Measurements from ENCODE around the gene ETS2. TPM values are rescaled to one million over a fixed set of nuclear protein-coding genes. Genes with fewer than 3 reads are reported as not detected.
"Not testable (repeated sequence)": the region's sequence is repeated elsewhere in the genome, so short reads cannot be mapped to it uniquely, and the experiment has no call there.

ETS2 gene
- total and polyA plus RNA-seq, 2 donors (not counting 1 experiment from before 2014, with no cell fraction given): 1.9 to 5.6 TPM

DNA sequence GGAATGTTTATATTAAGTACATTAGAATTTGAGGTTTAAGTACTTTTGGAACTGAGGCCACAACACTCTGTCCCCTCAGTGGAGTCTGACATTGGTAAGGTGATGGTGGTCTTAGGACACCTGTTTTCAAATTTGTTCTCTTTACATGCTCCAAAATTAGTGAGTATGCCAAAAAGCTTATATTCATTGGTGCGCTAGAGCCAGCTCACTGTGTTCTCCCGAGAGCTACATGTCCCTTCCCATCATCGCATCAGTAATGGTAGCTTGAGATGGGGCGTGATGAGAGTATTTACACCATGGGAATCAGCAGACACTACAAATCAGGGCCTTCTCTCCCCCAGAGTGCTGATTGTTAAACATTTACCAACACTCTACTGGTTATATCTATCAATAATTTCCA is 19.5 kb downstream of the ETS2 start:
- Histone ChIP-seq H3K79me2 (ENCODE audit: control insufficient read depth, insufficient read depth, low read length) (no peaks in the 10 kb centered on the region), H3K27me3 (replicated peaks in 1 of 4; ENCODE audit: control extremely low read depth in 1 of 4, control insufficient read depth in 3 of 4, insufficient read depth in 4 of 4, low read length in 3 of 4) (peaks cover 0 to 3% (median 0%) of the 10 kb centered on the region in 4 experiments), H3K9ac (ENCODE audit: low read length) (no peak overlapping the region), H3K4me3 (ENCODE audit: control extremely low read depth in 1 of 5, extremely low read depth in 1 of 5, insufficient read depth in 1 of 5, low read depth in 2 of 5, low read length in 4 of 5) (no peak overlapping the region), H3K36me3 (replicated peaks in 1 of 2; ENCODE audit: control extremely low read depth in 1 of 2, control insufficient read depth in 1 of 2, extremely low read depth in 1 of 2, insufficient read depth in 2 of 2, low read length in 1 of 2) (no peaks in the 10 kb centered on the region), H2AFZ (ENCODE audit: insufficient read depth, low read depth, low read length, poor library complexity, severe bottlenecking) (no peak overlapping the region), H3K9me3 (ENCODE audit: control extremely low read depth in 1 of 3, control insufficient read depth in 2 of 3, insufficient read depth in 1 of 3, low read length in 2 of 3) (peaks cover 0 to 9% (median 0%) of the 10 kb centered on the region in 3 donors), H3K4me1 (ENCODE audit: control insufficient read depth in 2 of 2, insufficient read depth in 2 of 2, low read length in 2 of 2) (no peaks in the 10 kb centered on the region), H3K4me2 (replicated peaks; ENCODE audit: low read depth, low read length, poor library complexity, severe bottlenecking) (no peak overlapping the region), H3K27ac (ENCODE audit: low read length in 2 of 2) (no peak overlapping the region), H4K20me1 (ENCODE audit: control insufficient read depth, insufficient read depth, low read length, poor library complexity, severe bottlenecking) (no peaks in the 10 kb centered on the region)
- H3K27ac Mint-ChIP-seq: no peak overlapping the region
- intact Hi-C loops (cut with micrococcal nuclease): no loop called here
- no peak overlapping the region for H3K4me3 Mint-ChIP-seq
- no peaks in the 10 kb centered on the region for H3K9me3 Mint-ChIP-seq (ENCODE audit: insufficient read depth)
- TF ChIP-seq, protein P1, sequence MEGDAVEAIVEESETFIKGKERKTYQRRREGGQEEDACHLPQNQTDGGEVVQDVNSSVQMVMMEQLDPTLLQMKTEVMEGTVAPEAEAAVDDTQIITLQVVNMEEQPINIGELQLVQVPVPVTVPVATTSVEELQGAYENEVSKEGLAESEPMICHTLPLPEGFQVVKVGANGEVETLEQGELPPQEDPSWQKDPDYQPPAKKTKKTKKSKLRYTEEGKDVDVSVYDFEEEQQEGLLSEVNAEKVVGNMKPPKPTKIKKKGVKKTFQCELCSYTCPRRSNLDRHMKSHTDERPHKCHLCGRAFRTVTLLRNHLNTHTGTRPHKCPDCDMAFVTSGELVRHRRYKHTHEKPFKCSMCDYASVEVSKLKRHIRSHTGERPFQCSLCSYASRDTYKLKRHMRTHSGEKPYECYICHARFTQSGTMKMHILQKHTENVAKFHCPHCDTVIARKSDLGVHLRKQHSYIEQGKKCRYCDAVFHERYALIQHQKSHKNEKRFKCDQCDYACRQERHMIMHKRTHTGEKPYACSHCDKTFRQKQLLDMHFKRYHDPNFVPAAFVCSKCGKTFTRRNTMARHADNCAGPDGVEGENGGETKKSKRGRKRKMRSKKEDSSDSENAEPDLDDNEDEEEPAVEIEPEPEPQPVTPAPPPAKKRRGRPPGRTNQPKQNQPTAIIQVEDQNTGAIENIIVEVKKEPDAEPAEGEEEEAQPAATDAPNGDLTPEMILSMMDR (IDR thresholded peaks at IDR 0.05): no peak
- no CpG with 5 or more reads among the region's 4 CpGs for WGBS (ENCODE audit: insufficient coverage)
- H3K4me1 Mint-ChIP-seq: no peaks in the 10 kb centered on the region
- CTCF ChIA-PET: no interaction called here
- no peak for DNase-seq
- POLR2A ChIA-PET: no interaction called here
- no peak for ATAC-seq (ENCODE audit: low read depth)
- H3K27me3 Mint-ChIP-seq: no peaks in the 10 kb centered on the region

DNA sequence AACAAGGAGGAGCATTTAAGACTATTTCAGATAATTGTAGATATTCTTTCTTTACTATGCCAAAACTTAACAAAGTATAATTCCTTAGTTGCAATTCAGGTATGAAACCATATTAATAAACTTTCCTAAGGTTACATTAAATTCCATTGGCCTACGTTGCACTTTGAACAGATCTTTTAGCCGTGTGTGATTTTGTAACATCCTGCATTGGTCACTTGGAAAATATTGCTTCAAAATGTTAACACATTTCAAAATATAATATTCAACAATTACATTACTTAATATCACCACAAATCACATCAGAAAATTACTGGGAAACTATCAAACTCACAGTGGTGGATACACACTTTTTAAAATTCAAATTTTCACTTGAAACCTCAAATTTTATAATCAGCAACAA is 20.2 kb downstream of the ETS2 start:
- Histone ChIP-seq H3K27ac (ENCODE audit: low read length in 2 of 2) (no peak overlapping the region), H3K27me3 (replicated peaks in 1 of 4; ENCODE audit: control extremely low read depth in 1 of 4, control insufficient read depth in 3 of 4, insufficient read depth in 4 of 4, low read length in 3 of 4) (peaks cover 0 to 3% (median 0%) of the 10 kb centered on the region in 4 experiments), H2AFZ (ENCODE audit: insufficient read depth, low read depth, low read length, poor library complexity, severe bottlenecking) (no peak overlapping the region), H3K36me3 (replicated peaks in 1 of 2; ENCODE audit: control extremely low read depth in 1 of 2, control insufficient read depth in 1 of 2, extremely low read depth in 1 of 2, insufficient read depth in 2 of 2, low read length in 1 of 2) (no peaks in the 10 kb centered on the region), H3K9me3 (ENCODE audit: control extremely low read depth in 1 of 3, control insufficient read depth in 2 of 3, insufficient read depth in 1 of 3, low read length in 2 of 3) (peaks cover 0 to 9% (median 0%) of the 10 kb centered on the region in 3 donors), H4K20me1 (ENCODE audit: control insufficient read depth, insufficient read depth, low read length, poor library complexity, severe bottlenecking) (no peaks in the 10 kb centered on the region), H3K4me1 (ENCODE audit: control insufficient read depth in 2 of 2, insufficient read depth in 2 of 2, low read length in 2 of 2) (peaks cover 2 to 4% of the 10 kb centered on the region in 2 donors), H3K9ac (ENCODE audit: low read length) (no peak overlapping the region), H3K79me2 (ENCODE audit: control insufficient read depth, insufficient read depth, low read length) (no peaks in the 10 kb centered on the region), H3K4me3 (ENCODE audit: control extremely low read depth in 1 of 5, extremely low read depth in 1 of 5, insufficient read depth in 1 of 5, low read depth in 2 of 5, low read length in 4 of 5) (no peak overlapping the region), H3K4me2 (replicated peaks; ENCODE audit: low read depth, low read length, poor library complexity, severe bottlenecking) (no peak overlapping the region)
- H3K4me1 Mint-ChIP-seq: peaks cover 4% of the 10 kb centered on the region
- ChIA-PET CTCF (no interaction called here), POLR2A (no interaction called here)
- DNase-seq: no peak
- H3K4me3 Mint-ChIP-seq: no peak overlapping the region
- no peaks in the 10 kb centered on the region for H3K27me3 Mint-ChIP-seq
- H3K9me3 Mint-ChIP-seq (ENCODE audit: insufficient read depth): no peaks in the 10 kb centered on the region
- WGBS (ENCODE audit: insufficient coverage): 94% methylated on average over 2 of the region's 2 CpGs
- no peak for ATAC-seq (ENCODE audit: low read depth)
- H3K27ac Mint-ChIP-seq: no peak overlapping the region
- intact Hi-C loops (cut with micrococcal nuclease): no loop called here
- TF ChIP-seq, protein P1 (IDR thresholded peaks at IDR 0.05): no peak

DNA sequence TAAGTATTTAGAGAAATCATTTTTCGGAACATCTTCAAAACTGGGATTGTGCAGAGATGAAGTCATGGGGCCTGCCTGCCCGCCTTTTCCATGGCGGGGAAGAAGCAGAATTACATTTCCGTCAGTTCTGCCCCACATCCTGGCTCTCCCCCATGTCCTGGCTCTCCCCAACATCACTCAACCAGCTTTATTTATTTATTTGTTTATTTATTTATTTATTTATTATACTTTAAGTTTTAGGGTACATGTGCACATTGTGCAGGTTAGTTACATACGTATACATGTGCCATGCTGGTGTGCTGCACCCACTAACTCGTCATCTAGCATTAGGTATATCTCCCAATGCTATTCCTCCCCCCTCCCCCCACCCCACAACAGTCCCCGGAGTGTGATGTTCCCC is 22.4 kb downstream of the ETS2 start:
- H3K27me3 ChIP-seq (replicated peaks in 1 of 4; ENCODE audit: control extremely low read depth in 1 of 4, control insufficient read depth in 3 of 4, insufficient read depth in 4 of 4, low read length in 3 of 4); H3K27ac ChIP-seq (ENCODE audit: low read length in 2 of 2); H3K9me3 Mint-ChIP-seq (ENCODE audit: insufficient read depth); H3K79me2 ChIP-seq (ENCODE audit: control insufficient read depth, insufficient read depth, low read length); H3K9me3 ChIP-seq (ENCODE audit: control extremely low read depth in 1 of 3, control insufficient read depth in 2 of 3, insufficient read depth in 1 of 3, low read length in 2 of 3); H3K27ac Mint-ChIP-seq; H2AFZ ChIP-seq (ENCODE audit: insufficient read depth, low read depth, low read length, poor library complexity, severe bottlenecking); POLR2A ChIA-PET; H3K4me3 ChIP-seq (ENCODE audit: control extremely low read depth in 1 of 5, extremely low read depth in 1 of 5, insufficient read depth in 1 of 5, low read depth in 2 of 5, low read length in 4 of 5); H3K4me2 ChIP-seq (replicated peaks; ENCODE audit: low read depth, low read length, poor library complexity, severe bottlenecking); CTCF ChIA-PET; H3K27me3 Mint-ChIP-seq; H3K9ac ChIP-seq (ENCODE audit: low read length); ATAC-seq (ENCODE audit: low read depth); H4K20me1 ChIP-seq (ENCODE audit: control insufficient read depth, insufficient read depth, low read length, poor library complexity, severe bottlenecking); intact Hi-C loops (cut with micrococcal nuclease); H3K36me3 ChIP-seq (replicated peaks in 1 of 2; ENCODE audit: control extremely low read depth in 1 of 2, control insufficient read depth in 1 of 2, extremely low read depth in 1 of 2, insufficient read depth in 2 of 2, low read length in 1 of 2); DNase-seq; H3K4me3 Mint-ChIP-seq: not testable (repeated sequence)
- no CpG with 5 or more reads among the region's 7 CpGs for WGBS (ENCODE audit: insufficient coverage)
- H3K4me1 ChIP-seq (ENCODE audit: control insufficient read depth in 2 of 2, insufficient read depth in 2 of 2, low read length in 2 of 2): peaks cover 15 to 19% of the 10 kb centered on the region in 2 donors
- H3K4me1 Mint-ChIP-seq: peaks cover 18% of the 10 kb centered on the region
